ENCODE measurements around the gene TRIAP1. TPM values are rescaled to one million over a fixed set of nuclear protein-coding genes. Genes with fewer than 3 reads are reported as not detected.

TRIAP1 gene
- total RNA-seq, 3 donors from 2014 or later, result 10.2 to 21.3 (median 13.0) TPM

DNA sequence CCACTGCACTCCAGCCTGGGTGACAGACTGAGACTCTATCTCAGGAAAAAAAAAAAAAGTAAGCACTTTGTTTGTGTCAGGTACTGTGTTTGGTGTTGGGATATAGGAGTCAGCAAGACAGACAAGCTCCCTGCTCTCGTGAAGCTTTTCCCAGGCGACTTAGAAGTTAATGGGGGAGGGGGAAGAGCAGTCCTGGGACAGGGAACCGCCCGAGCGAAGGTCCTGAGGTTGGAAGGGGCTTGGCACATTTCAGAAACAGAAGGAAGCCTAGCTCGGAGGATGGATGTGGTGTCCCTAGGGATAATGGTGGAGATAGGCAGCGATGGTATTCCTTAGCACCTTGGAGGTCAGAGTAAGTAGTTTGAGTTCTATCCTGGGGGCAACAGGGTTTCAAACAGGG, 16.8 kb downstream of the TRIAP1 start:
- H3K4me3 ChIP-seq, result no peak overlapping the region
- H3K27me3 ChIP-seq, result no peaks in the 10 kb centered on the region
- TF ChIP-seq, protein P1, sequence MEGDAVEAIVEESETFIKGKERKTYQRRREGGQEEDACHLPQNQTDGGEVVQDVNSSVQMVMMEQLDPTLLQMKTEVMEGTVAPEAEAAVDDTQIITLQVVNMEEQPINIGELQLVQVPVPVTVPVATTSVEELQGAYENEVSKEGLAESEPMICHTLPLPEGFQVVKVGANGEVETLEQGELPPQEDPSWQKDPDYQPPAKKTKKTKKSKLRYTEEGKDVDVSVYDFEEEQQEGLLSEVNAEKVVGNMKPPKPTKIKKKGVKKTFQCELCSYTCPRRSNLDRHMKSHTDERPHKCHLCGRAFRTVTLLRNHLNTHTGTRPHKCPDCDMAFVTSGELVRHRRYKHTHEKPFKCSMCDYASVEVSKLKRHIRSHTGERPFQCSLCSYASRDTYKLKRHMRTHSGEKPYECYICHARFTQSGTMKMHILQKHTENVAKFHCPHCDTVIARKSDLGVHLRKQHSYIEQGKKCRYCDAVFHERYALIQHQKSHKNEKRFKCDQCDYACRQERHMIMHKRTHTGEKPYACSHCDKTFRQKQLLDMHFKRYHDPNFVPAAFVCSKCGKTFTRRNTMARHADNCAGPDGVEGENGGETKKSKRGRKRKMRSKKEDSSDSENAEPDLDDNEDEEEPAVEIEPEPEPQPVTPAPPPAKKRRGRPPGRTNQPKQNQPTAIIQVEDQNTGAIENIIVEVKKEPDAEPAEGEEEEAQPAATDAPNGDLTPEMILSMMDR (IDR thresholded peaks at IDR 0.05), result no peak
- TF ChIP-seq POLR2A (IDR thresholded peaks at IDR 0.05) (no peak), POLR2AphosphoS5 (IDR thresholded peaks at IDR 0.05) (no peak)
- DNase-seq (ENCODE audit: low spot score in 2 of 2), result no peak
- intact Hi-C loops (cut with DNase I; ENCODE audit: low total_unique reads), result no loop called here
- no peaks in the 10 kb centered on the region for H3K4me1 ChIP-seq
- no peaks in the 10 kb centered on the region for H3K9me3 ChIP-seq
- H3K36me3 ChIP-seq, result no peaks in the 10 kb centered on the region
- no peak overlapping the region for H3K27ac ChIP-seq

DNA sequence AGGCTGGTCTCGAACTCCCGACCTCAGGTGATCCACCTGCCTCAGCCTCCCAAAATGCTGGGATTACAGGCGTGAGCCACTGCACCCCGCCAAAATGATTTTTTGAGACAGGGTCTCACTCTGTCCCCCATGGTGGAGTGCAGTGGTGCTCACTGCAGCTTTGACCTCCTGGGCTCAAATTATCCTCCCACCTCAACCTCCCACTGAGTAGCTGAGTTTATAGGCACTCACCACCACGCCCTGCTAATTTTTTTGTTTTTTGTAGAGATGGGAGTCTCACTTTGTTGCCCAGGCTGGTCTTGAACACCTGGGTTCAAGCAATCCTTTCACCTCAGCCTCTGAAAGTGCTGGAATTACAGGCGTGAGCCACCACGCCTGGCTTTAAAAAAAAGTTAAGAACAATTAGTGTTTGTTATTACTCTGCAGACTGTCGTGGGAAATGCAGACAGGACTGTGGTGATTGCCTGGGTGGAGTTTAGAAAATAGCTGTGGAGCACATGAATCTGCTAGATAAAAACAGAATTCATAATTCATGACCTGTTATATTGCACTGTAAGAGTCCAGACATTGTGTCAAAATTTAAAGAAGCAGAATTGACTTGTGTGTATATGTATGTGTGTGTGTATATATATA, 17.5 kb downstream of the TRIAP1 start:
- no peaks in the 10 kb centered on the region for H3K27me3 ChIP-seq
- no peaks in the 10 kb centered on the region for H3K36me3 ChIP-seq
- no peak overlapping the region for H3K4me3 ChIP-seq
- no peaks in the 10 kb centered on the region for H3K4me1 ChIP-seq
- no peak for DNase-seq (ENCODE audit: low spot score in 2 of 2)
- H3K9me3 ChIP-seq, result no peaks in the 10 kb centered on the region
- TF ChIP-seq, protein P1 (IDR thresholded peaks at IDR 0.05), result no peak
- TF ChIP-seq POLR2A (IDR thresholded peaks at IDR 0.05), result no peak
- no peak for TF ChIP-seq POLR2AphosphoS5 (IDR thresholded peaks at IDR 0.05)
- intact Hi-C loops (cut with DNase I; ENCODE audit: low total_unique reads), result no loop called here
- no peak overlapping the region for H3K27ac ChIP-seq

DNA sequence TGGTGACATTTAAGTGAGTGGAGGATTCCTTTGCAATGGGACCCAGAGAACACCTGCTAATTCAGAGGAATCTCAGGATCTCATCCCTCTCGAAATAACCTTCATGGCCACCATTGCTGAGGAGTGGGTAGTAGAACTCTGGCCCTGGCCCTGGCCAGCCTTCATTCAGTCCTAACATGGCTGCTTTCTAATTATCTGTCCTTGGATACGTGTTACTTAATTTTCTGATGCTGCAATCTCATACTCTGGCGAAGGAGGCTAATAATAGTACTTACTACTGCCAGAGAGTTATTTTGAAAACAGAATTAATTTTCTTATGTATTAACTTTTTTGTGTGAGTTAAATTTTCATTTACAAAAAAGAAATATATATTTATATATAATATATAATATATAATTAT, 20.4 kb downstream of the TRIAP1 start:
- H3K36me3 ChIP-seq, result no peaks in the 10 kb centered on the region
- TF ChIP-seq POLR2A (IDR thresholded peaks at IDR 0.05) (no peak), POLR2AphosphoS5 (IDR thresholded peaks at IDR 0.05) (no peak)
- TF ChIP-seq, protein P1 (IDR thresholded peaks at IDR 0.05), result no peak
- intact Hi-C loops (cut with DNase I; ENCODE audit: low total_unique reads), result no loop called here

DNA sequence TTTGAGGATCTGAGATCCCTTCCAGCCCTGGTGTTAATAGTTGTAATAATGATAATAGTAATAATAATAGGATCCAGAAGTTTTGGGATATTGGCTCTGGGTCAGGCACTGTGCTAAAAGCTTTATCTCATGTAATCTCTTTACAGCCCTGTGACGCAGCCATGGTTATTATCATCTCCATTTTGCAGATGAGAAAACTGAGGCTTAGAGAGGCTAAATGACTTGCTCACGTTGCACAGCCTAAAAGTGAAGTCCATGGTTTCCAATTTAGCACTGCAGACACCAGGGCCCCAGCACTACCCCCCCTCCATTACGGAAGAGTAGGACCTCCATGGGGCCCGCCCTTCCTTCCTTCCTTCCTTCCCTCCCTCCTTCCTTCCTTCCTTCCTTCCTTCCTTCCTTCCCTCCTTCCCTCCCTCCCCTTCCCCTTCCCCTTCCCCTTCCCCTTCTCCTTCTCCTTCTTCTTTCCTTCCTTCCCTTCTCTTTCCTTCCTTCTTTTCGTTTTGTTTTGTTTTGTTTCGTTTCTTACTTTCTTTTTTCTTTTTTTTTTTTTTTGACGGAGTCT, 23.2 kb downstream of the TRIAP1 start:
- intact Hi-C loops (cut with DNase I; ENCODE audit: low total_unique reads), result no loop called here
- Histone ChIP-seq H3K27ac (no peak overlapping the region), H3K4me3 (no peak overlapping the region), H3K4me1 (no peaks in the 10 kb centered on the region), H3K27me3 (no peaks in the 10 kb centered on the region), H3K9me3 (no peaks in the 10 kb centered on the region), H3K36me3 (no peaks in the 10 kb centered on the region)
- TF ChIP-seq, protein P1 (IDR thresholded peaks at IDR 0.05), result no peak
- no peak for DNase-seq (ENCODE audit: low spot score in 2 of 2)

More for the DNA sequence above, 20.4 kb downstream of the TRIAP1 start:
- Histone ChIP-seq H3K27me3 (no peaks in the 10 kb centered on the region), H3K4me3 (no peak overlapping the region), H3K9me3 (no peaks in the 10 kb centered on the region), H3K27ac (no peak overlapping the region), H3K4me1 (no peaks in the 10 kb centered on the region)
- DNase-seq (ENCODE audit: low spot score in 2 of 2), result no peak

DNA sequence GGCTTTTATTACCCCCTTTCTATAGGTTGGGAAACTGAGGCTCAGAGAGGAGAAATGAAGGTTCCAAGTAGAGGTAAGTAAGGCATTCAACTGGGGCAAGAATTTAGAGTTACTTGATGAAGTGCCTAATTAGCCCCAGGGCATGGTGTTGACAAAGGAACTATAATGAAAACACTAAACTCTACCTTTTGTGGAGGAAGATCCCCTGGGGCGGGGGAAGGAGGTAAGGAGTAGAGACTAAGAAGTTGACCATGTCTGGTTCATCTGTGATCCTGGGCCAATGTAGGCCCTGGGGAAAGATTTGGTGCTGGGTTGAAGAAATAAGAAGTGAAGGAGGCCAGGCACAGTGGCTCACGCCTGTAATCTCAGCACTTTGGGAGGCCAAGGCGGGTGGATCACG, 24.5 kb downstream of the TRIAP1 start:
- intact Hi-C loops (cut with DNase I; ENCODE audit: low total_unique reads), result no loop called here
- Histone ChIP-seq H3K27me3 (no peaks in the 10 kb centered on the region), H3K4me1 (no peaks in the 10 kb centered on the region), H3K4me3 (no peak overlapping the region), H3K9me3 (no peaks in the 10 kb centered on the region), H3K27ac (no peak overlapping the region), H3K36me3 (no peaks in the 10 kb centered on the region)
- no peak for DNase-seq (ENCODE audit: low spot score in 2 of 2)
- TF ChIP-seq POLR2A (IDR thresholded peaks at IDR 0.05) (no peak), POLR2AphosphoS5 (IDR thresholded peaks at IDR 0.05) (no peak)
- TF ChIP-seq, protein P1 (IDR thresholded peaks at IDR 0.05), result no peak
